NCI-H82 treated with DMSO at 0.1 percent for 48 hours (cell line): ENCODE results near the gene CNPY3.

Source experiments
- DNase-seq: peaks from one replicate; lab custom pipeline; 2025; ENCODE audit not compliant: unreplicated experiment; lab: John Stamatoyannopoulos, UW

CNPY3 gene

DNA sequence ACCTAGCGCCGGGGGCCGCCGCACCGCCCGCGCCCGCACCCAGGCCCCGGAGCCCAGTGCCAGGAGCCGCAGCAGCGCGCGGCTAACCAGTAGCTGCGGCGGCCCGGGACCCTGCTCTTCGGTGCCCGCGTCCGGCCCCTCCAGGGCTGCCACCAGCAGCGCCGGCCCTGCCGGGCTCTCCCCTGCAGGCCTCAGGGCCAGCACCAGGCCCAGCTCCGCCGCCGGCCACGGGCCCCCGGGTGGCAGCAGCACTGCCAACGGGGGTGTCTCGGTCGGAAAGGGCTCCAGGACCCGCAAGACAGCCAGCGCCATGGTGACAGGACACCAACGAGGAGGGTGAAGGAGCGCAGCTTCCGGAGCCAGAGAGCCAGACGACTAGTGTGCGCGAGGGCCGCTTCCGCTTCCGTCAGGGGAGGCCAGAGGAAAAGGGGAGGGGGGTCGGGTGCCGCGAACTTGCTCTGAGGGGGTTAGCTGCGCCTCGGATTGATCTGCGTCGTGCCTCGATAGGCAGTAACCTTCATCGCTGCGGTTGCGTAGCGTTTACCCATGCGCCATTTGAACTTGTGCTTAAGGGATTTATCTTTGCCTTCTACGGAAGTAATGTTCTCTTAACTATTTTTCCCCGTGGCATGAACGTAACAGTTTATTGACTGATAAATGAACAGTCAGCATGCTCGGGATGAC lies 49.7 kb downstream of the CNPY3 start, which contains the start of gene PEX6:
PEX6 (minus strand) TSS at position 343 of the 684 bp plus-strand sequence; CDS start at position 312, 31 bp downstream.
- DNase-seq = peak; percentile 86

DNA sequence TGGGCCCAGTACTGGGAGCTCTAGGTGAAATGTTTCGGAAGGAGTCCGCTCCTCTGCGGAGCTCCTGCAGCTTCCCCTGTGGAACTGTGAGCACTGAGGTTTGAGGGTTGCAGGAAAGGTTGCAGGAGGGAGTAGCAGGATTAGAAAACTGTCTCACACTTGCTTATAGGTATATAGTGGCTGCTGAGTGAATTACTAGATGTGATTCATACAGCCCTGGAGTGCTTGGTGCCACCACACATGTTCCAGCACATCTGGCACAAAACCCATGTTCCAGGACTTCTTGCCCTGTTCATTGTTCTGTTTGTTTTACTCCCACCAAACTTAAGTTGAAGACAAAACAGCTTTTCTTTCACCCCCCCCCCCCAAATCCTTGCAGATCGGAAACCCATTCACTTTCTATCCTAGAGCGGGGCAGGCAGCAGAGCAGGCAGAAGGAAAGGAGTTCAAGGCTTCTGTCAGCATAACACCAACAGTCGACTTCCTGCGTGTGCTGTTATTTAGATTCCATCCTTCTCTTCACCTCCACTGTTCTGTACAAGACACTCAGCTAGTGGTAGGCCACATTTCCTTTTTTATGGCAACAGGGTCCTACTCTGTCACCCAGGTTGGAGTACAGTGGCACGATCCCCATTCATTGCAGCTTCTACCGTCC lies 50.4 kb downstream of the CNPY3 start:
- DNase-seq = no peak

DNA sequence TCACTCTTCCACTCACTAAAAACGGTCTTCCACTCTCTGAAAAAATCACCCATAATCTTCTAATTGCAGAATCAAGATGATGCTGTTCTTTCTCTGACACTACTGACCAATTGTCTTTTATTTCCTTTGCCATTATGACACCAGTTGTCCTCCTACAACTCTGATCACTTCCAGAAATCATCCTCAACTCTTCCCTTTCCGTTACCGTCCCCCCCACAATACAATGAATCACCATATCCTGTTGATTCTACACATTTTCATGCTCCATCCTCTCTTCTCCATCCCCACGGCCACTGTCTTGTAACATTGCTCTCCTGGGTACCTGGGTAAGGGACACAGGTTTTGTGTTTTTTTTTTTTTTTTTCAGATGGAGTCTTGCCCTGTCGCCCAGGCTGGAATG lies 52.6 kb downstream of the CNPY3 start:
- DNase-seq = no peak

DNA sequence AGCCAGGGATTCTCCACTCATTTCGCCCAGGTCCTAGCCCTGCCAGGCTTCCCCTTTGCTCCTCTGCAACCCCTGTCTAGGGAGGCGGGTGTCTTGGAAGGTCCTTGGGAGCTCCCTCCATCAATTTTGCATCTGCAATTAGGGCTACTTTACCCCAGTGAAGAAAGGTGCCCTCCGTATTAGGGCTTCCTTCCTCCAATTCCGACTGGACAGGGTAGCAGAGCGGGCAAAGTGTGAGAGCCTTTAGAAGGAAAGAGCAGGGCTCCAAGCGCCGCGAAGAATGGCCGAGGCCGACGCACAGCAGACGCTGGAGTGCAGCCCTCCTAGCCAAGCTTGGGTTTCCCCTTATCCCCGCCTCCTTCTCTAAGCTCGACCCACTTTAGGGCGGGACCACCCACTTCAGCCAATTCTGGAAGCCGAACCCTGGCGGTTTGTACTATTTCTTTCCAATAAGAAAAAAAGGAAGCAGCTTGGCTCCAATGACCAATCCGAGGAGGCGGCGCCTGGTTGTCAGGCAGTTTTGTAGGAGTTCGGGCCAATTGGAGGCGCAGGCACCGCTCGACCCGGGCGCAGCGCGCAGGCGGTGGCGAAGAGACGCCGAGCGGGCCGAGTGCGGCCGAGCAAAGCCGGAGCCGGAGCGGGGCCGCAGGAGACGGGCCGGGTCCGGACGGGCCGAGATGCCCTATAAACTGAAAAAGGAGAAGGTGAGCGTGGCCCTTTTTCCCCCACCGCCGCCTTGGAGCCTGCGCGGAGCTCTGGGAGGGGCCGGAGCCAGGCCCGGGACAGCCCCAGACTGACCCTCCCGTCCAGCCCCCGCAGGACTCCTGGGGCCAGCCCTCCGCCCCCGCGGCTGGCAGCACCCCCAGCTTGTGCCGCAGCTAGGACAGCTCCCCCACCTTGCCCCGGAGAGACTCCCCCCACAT lies 55.0 kb downstream of the CNPY3 start, which contains the start of gene PPP2R5D:
PPP2R5D (plus strand) TSS at position 570 of the 923 bp plus-strand sequence; CDS start at position 678, 108 bp downstream.
- DNase-seq = peak; percentile 99

DNA sequence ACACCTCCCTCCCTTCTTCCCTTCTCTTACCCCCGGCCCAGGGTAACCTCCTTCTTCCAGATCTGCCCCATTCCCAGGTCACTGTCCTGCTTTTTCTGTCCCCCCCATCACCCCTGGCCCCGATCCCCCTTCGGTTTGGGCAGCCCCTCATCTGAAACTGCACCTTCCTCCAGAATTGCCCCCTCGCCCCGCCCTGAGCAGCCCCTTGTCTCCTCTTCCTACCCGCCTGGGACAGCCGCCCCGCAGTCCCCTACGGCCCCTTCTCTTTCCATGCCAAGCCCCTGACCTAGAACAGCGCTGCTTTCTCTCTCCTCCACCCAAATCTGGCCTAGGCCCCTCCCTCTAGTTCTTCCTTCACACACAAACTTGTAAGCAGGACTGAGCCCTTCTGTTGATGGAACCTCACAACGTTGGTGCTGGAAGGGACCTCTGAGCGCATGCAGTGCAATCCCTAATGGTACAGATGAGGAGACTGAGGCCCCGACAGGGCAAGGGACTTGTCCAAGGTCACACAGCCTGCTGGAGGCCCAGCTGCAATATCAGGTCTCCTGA lies 55.7 kb downstream of the CNPY3 start:
- no peak for DNase-seq

DNA sequence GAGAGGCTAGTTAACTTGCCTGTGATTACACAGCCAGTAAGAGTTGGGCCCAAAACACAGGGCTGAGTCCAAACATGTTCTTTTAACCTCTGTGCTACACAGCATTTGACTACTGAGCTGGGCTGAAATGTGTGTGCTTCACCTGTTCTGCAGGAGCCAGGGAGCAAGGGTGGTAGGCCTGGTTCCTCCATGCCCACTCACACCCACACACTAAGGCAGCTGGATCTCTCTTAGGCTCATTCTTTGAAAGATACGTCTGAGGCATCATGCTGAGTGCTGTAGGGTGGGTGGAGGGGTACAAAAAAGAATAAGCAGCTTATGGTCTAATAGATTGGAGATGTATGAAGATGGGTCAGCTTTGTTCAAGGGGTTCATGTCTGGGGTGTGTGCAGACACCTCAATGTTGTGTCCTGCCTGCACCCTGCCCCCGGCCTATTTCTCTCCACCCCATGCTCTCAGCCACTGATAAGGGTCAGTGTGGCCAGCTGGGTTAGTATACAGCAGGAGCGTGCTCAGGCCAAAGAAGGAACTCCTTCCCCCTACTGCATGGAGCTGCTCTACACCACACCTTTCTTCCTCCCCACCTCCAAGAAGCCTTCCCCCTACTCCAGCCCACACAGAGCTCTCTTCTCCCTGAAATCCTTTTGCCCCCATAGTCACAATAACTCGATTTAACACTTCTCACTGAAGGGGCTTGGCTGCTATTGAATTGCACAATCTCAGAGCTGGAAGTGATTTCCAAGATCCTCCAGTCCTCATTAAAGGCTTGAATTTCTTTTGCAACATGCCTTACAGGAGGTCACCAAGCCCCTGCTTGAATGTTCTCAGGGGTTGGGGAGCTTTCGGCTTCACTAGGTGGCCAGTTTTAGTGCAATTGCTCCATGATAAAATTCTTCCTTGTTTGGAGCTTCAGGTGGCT lies 58.5 kb downstream of the CNPY3 start:
- DNase-seq = no peak

DNA sequence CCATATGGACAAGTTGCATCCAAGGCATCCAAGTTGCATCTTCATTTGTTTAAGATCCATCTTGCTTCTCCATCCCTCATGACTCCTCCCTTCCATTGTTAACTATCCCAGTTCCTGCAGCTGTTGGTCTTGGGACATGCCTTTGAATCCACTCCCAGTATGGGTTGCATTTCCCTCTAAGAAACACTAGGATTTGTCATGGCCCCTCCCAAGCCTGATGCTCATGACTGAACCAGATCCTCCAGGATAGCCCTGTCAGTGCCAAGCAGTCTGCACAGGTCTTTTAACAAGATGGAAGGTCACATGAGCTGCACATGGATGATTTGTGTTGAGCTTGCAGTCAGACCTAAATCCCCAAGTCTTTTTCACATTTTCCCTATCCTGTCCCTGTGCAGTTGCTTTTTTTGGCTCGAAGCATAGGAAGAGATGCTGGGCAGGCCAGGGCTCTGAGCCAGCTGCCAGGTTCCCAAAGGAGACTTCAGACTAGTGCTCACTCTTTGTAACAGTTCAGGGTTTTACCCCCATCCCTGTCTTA lies 59.3 kb downstream of the CNPY3 start:
- no peak for DNase-seq
